ENCODE data around the gene KCNJ1. TPM values are rescaled to one million over a fixed set of nuclear protein-coding genes. Genes with fewer than 3 reads are reported as not detected.

The KCNJ1 gene
- total RNA-seq: 0.07 TPM in 1 of 2 replicates, not detected in the other

GRCh38 chr11:128867277-128867676 is at the start of gene KCNJ1:
TSS of gene KCNJ1 (minus strand) at chr11:128867296. CDS start at chr11:128840243, 27,053 bp downstream.

GRCh38 chr11:128890543-128891368 is 23.7 kb upstream of the KCNJ1 start, which contains the start of gene KCNJ5:
TSS of gene KCNJ5 (plus strand) at chr11:128891356. CDS start at chr11:128911274, 19,918 bp downstream.

Other genes starting within 250 kb of the KCNJ1 start
- 0.68 and 3.1 TPM in 2 replicates for gene FLI1, start 173.2 kb downstream of the KCNJ1 start, total RNA-seq
- gene KCNJ5, start 24.1 kb upstream of the KCNJ1 start, total RNA-seq: 2.7 and 21.1 TPM in 2 replicates
- 1.6 and 2.7 TPM in 2 replicates for gene TP53AIP1, start 75.6 kb upstream of the KCNJ1 start, total RNA-seq